Glomerular visceral epithelial cell (primary cell): ENCODE data around the gene SPATA3.

Experiments
- DNase-seq: peaks from one replicate; pipeline ENCODE4 v3.0.0-alpha.2; 2016; ENCODE audit errors: extremely low spot score

Gene SPATA3

GRCh38 chr2:231028889-231029288 is 33.0 kb downstream of the SPATA3 start:
- no peak for DNase-seq

- DNase-seq = no peak
These were observed 33.6 kb downstream of the SPATA3 start for GRCh38 chr2:231029563-231029962.

DNA sequence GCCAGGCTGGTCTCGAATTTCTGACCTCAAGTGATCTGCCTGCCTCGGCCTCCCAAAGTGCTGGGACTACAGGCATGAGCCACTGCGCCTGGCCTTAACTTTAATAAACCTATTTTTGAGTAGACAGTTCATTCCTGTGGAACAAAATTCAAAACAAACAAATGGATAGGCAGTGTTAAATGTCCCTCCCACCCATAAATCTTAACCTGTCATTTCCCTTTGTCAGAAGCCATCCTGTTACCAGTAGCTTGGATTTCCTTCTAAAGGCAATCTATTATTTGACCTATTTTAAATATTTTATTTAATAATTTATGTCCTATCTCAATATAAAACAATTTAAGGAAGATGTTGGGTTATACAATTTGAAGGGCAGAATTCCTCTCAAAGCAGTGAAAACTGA is 34.8 kb downstream of the SPATA3 start:
- DNase-seq = no peak

- no peak for DNase-seq
These were observed 36.7 kb downstream of the SPATA3 start for GRCh38 chr2:231032575-231033140.

GRCh38 chr2:231033147-231034132 is 37.5 kb downstream of the SPATA3 start:
- DNase-seq = no peak

DNA sequence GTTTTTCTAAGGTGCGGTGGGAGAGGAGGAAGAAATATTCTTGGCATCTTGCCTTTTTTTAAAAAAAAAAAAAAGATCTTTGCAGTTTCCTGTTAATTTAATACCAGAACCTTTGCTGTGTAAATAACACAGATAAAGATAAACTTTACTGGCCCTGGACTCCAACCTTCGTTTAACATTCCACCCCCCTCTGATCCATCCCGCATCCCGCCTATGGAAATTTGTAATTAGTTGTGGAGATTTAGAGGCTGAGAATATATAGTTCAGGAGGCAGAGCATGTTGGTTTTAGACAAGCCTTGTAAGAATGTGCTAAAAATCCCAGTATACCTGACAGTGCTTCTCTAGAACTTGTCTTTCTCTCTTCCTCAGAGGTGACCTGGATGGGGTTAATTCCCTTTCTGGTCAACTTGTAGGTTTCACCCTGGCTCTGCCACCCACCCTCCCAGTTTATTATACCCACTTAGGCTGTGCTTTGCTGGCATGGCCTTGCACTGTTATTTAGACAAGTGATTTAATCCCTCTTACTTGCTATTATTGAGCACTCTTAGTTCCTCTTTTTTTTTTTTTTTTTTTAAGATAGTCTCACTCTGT is 38.5 kb downstream of the SPATA3 start:
- no peak for DNase-seq

GRCh38 chr2:231036131-231036530 is 40.2 kb downstream of the SPATA3 start:
- DNase-seq = no peak

- no peak for DNase-seq
These were observed 40.7 kb downstream of the SPATA3 start for GRCh38 chr2:231036578-231037106.

DNA sequence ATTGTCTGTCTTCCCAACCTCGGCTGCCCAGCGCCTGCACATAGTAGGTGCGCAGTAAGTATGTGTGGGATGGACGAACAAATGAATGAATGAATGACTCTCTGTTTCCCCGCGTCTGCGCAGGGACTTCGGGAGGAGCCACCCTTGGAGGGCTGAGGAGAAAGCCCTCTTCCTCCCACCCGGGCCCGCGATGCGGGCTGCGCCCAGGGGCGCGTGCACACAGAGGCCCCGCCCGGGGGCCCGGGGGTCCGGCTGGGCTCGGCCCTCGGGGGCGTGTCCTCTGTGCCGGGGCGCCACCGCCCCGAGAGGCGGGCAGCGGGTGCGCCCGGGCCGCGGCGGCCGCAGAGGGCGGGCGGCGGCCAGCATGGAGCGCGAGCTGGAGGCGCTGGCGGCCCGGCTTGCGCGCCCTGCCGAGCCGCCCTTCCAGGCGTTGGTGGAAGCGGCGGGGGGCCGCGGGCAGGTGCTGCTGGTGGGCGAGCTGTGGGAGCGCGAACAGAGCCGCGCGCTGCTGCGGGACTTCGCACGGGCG is 41.3 kb downstream of the SPATA3 start, which contains the start of gene C2orf72:
C2orf72 (plus strand) TSS at position 322 of the 529 bp plus-strand sequence; CDS start at position 365, 43 bp downstream.
- DNase-seq = no peak

- no peak for DNase-seq
These were observed 42.0 kb downstream of the SPATA3 start for GRCh38 chr2:231037731-231038482.

GRCh38 chr2:231038483-231039293 is 42.8 kb downstream of the SPATA3 start:
- no peak for DNase-seq

GRCh38 chr2:231039294-231039664 is 43.4 kb downstream of the SPATA3 start:
- DNase-seq = no peak

DNA sequence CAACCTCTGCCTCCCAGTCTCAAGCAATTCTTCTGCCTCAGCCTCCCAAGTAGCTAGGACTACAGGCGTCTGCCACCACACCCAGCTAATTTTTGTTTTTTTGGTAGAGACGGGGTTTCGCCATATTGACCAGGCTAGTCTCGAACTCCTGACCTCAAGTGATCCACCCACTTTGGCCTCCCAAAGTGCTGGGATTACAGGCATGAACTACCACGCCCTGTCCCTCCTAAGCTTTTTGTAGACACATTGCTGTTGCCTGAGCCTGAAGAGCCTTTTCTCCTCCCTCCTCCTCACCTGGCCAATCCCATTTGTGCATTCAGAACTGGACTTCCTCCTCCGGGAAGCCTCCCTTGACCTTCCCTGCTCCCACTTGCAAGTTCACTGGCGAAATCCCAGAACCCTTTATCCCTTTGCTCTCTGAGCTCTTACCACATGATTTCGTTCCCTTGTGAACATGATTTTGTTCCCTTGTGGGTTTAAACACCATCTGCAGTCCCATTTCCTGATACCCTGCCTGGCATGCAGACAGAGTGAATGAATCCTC is 44.0 kb downstream of the SPATA3 start:
- DNase-seq = no peak

GRCh38 chr2:231041061-231041689 is 45.3 kb downstream of the SPATA3 start:
- DNase-seq = no peak

GRCh38 chr2:231043796-231044195 is 47.9 kb downstream of the SPATA3 start:
- no peak for DNase-seq

DNA sequence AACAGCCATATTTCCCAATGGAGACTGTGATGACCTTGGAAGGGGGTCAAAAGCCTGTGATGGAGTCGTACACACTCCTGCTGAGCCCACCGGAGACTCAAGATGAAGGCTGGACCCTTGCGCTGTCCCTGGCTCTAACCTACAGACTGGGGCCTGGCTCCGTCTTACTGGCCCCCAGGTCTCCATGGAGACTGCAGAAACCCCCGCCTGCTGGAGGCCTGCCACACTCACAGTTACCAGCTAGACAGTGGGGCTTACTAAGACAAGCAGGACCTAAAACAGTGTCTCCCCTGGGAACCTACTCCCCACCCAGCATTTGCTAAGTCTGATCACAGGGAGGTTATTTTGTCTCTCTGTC is 51.0 kb downstream of the SPATA3 start:
- DNase-seq = no peak

DNA sequence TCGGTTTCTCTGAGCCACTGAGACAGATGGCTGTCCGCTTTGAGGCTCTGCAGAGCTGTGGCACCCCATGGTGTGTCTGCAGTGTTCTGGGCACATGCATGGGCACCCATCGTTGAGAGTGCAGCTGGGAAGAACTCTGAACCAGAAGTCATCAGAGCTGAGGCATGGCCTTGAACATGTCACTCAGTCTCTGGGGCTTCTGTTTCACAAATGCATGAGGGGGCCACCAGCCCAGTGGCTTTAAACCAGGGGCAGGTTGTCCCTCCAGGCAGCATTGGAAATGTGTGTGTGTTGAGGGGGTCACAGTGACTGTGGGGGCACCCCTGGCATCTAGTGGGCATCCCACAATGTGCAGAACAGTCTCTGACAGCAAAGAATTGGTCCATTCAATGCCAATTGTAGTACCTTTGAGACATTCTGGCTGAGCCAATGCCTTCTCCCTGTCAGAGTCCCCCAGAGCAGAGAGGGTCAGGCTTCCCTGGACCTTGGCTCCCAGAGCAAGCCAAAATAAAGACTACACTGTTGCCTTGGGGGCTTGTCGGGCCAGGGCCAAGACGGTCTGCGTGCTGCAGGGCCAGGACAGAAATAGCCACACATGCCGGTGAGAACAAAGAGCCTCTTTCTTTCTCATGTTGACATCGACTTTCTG is 51.5 kb downstream of the SPATA3 start:
- DNase-seq = no peak

GRCh38 chr2:231047923-231048915 is 52.3 kb downstream of the SPATA3 start:
- DNase-seq = no peak
